ENCODE data around the gene CARS1.

The CARS1 gene

GRCh38 chr11:2952290-2952689 lies 104.9 kb downstream of the CARS1 start:
- no peak for DNase-seq

GRCh38 chr11:2951231-2952110 lies 105.8 kb downstream of the CARS1 start:
- DNase-seq, result no peak

Measured in NCI-H748 treated with DMSO at 0.1 percent for 48 hours (cell line).